NCI-H345 treated with DMSO at 0.1 percent for 48 hours (cell line): Measurements from ENCODE around the gene CREG2.

Source experiments
- DNase-seq: peaks from one replicate; lab custom pipeline; 2025; ENCODE audit not compliant: unreplicated experiment; lab: John Stamatoyannopoulos, UW

CREG2 gene

DNA sequence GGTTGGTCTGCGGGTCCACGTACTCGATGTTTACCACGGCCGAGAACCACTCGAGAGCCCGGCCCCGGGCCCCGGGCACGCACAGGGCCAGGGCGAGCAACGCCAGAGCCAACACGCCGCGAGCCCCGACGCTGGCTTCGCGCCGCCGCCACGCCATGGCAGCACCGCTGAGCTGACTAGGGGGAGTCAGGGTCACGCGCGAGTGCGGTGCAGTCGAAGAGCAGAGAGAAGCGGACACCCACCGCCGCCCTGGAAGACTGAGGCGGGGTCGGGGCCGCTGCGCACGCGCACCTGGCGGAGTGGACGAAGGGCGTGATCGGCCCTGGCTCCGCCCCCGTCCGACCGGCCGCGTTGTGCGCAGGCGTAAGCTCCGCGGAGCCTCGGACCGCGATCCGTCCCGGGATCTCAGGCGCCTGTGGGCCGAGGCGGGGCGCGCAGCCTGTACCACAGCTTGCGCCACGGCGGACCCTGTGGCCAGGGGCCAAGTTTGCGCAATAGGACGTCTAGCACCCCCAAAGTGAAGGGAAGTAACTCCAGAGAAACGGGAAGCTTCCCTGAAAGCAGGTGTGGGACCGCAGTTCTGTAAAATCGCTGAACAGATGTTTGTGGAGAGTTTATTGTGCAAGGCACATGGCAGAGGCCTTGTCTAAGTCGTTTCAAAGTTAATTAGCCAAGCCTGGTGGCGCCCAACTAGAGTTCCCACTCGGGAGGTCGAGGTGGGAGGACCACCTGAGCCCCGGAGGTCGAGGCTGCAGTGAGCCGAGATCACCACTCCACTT, 78.7 kb downstream of the CREG2 start, which contains the start of gene RNF149:
TSS of gene RNF149 (minus strand) at position 270 of the 779 bp plus-strand sequence. CDS start at position 157, 113 bp downstream.
- DNase-seq, result peak; percentile 44

DNA sequence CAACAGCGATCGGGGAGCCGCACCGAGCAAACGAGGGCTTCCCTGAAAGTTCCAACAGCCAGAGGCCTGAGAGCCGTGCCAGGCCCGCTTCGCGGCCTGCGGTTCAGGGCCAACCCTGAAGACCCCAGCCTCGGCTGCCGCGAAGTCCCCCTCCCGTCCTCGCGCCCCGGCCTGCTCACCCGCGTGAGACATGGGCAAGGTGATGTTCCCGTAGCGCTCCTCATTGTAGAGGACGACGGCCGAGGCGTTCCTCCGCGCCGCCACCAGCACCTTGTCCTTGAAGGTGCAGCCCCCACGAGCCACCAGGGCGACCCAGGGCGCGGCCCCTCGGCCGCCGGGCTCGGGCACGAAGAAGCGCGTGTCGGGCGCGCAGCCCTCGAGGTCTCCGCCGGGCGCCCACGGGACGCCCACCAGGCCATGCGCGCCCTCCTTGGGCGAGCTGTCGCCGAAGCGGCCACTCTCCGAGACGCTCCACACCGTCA, 79.3 kb downstream of the CREG2 start:
- DNase-seq, result no peak

- DNase-seq, result no peak
Observed at GRCh38 chr2:101307503-101307902, 79.8 kb downstream of the CREG2 start.

DNA sequence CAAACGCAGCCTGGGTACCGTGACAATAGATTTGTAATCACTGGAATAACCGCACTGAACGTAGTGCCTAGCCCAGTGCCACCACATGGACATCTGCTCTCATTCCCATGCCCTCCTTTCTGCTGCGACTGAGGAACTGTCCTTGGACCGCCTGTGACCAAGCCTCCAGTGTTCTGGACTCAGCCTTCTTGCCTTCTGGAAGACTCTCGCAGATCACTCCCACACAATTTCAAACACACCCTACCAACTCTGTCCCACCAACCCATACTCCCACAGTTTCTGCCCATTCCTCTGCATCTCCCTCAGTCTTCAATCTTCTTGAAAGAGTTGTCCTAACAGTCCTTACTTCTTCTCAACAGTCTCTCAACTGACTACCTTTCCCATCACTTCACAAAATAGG, 80.9 kb downstream of the CREG2 start:
- DNase-seq, result no peak

- DNase-seq, result no peak
Observed at GRCh38 chr2:101305492-101306078, 81.7 kb downstream of the CREG2 start.

GRCh38 chr2:101305035-101305434, 82.3 kb downstream of the CREG2 start:
- no peak for DNase-seq

- DNase-seq, result no peak
Observed at GRCh38 chr2:101303688-101304087, 83.6 kb downstream of the CREG2 start.

GRCh38 chr2:101302016-101302415, 85.3 kb downstream of the CREG2 start:
- DNase-seq, result no peak

- DNase-seq, result no peak
Observed at GRCh38 chr2:101300836-101301235, 86.5 kb downstream of the CREG2 start.

DNA sequence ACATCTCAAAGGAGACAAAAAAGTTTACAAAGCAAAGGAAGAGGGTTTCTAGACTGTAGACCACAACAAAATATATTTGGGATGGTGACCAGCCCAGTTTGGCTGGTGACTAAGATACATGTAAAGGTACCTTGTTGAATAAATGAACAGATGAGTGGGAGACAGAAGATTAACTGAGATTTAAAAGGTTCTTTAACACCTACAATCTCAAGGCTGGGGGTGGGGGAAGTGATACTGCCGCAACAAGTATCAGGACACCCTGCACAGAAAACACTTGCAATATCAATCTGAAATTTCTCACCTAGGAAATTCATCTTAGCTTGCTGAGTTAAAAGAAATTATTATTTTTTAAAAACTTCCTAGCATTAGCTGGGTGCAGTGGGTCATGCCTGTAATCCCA, 87.1 kb downstream of the CREG2 start:
- no peak for DNase-seq

GRCh38 chr2:101299604-101300003, 87.7 kb downstream of the CREG2 start:
- DNase-seq, result no peak

- DNase-seq, result no peak
Observed at GRCh38 chr2:101297383-101297782, 89.9 kb downstream of the CREG2 start.

GRCh38 chr2:101296371-101296770, 90.9 kb downstream of the CREG2 start:
- no peak for DNase-seq

- no peak for DNase-seq
Observed at GRCh38 chr2:101295895-101296294, 91.4 kb downstream of the CREG2 start.
